ENCODE data around the gene AKR1B15. TPM values are rescaled to one million over a fixed set of nuclear protein-coding genes. Genes with fewer than 3 reads are reported as not detected.
A peak's percentile ranks its signal among the peaks of the same experiment; 100 is the strongest.
"Not testable (repeated sequence)": the region's sequence is repeated elsewhere in the genome, so short reads cannot be mapped to it uniquely, and the experiment has no call there.

The AKR1B15 gene
- total RNA-seq, 1 experiment from 2014 or later, result 2.6 TPM

DNA sequence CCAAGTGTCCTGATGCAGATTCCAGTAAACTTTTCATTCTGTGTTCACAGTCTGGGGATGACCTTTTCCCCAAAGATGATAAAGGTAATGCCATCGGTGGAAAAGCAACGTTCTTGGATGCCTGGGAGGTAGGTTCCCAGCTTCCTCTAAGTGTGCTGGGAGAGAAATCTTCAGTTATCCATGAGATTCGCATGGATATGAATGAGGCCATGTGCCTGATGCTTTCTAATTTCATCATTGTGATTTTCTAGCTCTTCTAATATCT is 16.0 kb upstream of the AKR1B15 start:
- no peak for DNase-seq (ENCODE audit: low read depth)

DNA sequence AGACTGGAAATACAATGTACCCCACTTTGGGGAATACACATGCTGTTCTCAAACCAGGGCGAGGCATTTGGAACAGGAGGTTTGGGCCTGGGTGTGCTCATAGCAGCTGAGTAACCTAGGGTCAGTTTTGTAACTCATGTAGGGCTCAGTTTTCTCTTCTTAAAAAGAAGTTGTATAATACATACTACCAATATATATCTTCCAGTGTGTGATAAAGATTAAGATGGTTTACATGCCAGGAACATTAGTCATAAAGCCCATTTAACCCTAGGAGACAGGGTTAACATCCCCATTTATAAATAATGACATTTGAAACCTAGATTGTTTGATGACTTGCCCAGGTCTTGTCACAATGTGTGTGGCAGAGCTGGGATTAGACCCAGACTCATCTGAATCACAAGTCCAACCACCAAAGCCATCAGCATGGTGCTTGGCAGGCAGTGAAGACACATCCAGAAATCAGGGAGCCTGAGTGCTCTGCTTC is 15.6 kb upstream of the AKR1B15 start:
- peak; percentile 79 for DNase-seq (ENCODE audit: low read depth)

DNA sequence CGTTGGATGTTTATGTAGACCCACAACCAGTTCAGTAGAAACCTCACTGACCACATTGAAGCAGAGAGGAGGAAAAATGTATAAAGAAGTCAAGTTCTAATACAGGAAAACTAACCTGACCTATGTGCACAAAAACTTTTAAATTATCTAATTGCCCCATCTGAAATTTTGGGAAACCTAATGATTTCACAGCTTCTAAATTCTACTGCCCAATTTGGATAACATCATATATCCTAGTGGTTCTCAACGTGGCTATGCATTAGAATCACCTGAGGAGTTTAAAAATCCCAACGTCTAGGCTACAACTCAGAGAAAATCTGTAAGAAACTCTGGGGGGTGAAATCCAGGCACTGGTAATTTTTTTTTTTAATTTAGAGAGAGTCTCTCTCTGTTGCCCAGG is 14.3 kb upstream of the AKR1B15 start:
- no peak for DNase-seq (ENCODE audit: low read depth)

DNA sequence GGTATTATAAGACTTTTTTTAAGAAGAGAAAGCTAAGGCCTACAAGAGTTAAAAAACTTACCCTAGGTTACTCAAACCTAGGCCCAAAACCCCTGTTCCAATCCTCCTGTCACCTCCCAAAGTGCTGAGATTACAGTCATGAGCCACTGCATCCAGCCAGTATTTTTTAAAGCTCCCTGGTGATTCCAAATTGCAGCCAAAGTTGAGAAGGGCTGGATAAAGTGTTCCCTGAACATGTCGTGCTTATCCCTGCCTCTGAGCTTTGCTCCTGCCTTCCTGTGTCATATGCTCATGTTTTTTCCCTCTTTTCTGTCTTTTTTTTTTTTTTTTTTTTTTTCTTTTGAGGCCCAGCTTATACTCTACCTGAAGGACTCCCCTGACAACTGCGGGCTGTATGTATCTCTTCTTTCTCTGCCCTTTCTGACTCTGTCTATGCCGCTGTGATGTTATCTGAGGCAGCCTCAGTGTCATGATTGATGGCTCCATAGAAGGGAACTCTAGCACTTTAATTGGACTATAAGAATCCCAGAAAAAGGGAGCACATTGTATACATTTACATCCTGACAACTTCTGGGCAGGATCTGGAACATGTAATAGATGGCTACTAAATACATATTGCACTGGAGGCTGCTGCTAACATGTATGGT is 13.5 kb upstream of the AKR1B15 start:
- no peak for DNase-seq (ENCODE audit: low read depth)

DNA sequence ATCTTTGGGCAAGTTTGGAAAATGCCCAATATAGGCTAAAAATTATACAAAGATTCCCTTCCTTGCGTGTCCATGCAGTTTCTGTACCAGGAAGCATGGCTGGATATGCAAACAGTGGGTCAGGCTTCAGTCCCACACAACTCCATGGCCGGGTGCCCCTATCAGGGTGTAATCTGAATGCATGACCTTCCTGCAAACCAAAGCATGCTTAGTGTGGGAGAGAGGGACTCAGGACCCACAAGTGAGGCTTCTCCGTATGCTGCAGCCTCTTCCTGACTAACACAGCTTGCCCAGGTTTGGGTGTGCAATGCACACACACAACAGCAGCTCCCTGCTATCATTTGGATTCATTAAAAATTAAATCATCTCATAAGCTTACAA is 13.0 kb upstream of the AKR1B15 start:
- no peak for DNase-seq (ENCODE audit: low read depth)

DNA sequence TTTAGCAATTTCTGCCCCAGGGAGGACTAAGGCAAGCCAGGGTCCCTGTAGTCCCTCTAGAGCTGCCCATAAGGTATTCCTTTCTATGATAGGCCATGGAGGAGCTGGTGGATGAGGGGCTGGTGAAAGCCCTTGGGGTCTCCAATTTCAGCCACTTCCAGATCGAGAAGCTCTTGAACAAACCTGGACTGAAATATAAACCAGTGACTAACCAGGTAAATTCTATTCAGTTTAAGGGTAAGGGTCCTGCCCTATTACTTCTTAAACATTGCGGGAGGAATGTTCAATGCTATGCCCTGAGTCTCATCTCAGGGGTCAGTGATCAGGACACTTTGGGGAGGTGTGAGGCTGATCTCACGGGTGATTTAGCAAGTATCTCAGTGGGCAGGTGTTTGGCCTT is 12.4 kb upstream of the AKR1B15 start:
- DNase-seq (ENCODE audit: low read depth), result not testable (repeated sequence)

DNA sequence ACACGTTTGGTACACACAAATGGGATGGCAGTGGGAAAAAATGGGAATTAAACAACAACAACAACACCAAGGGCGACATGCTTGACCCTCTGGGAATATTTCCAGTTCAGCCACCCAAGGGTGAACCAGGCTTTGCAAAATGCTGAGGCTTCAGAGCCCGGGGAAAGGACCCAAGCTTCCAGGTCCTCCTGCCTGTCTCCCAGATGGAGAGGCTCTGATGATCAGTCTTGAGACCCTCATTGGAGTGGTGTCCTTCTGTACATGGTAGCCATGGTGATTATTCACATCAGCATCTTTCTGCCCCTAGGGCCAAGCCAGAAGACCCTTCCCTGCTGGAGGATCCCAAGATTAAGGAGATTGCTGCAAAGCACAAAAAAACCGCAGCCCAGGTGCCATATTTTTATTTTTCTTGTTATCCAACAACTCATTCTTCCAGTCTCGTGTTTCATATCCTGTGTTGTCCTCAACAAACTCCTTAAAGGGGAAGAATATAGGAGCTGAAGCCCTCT is 11.6 kb upstream of the AKR1B15 start:
- not testable (repeated sequence) for DNase-seq (ENCODE audit: low read depth)

DNA sequence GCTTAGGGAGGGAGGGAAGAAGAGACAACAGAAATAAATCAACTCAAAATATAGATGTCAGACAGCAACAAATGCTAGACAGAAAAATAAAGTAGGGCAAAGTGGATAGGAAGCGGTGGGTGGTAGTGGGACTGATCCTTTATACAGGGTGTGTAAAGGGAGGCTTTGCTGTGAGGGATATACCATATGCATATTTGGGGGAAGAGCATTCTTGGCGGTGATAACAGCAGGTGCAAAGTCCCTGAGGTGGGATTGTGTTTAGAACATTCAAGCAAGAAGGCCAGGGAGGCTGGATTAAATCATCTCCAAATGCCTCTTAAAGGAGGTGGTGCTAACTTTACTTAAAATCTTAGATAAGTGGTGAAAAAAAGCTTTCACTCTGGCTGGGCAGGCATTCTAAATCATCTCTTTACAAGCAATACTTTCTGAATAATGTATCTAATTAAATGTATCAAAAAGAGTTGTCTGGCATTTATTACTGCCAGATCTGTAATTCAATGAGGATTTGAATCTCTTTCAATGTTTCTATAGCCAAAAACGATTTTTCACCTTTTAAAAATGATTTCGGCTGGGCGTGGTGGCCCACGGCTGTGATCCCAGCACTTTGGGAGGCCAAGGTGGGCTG is 9.4 kb upstream of the AKR1B15 start:
- no peak for DNase-seq (ENCODE audit: low read depth)

DNA sequence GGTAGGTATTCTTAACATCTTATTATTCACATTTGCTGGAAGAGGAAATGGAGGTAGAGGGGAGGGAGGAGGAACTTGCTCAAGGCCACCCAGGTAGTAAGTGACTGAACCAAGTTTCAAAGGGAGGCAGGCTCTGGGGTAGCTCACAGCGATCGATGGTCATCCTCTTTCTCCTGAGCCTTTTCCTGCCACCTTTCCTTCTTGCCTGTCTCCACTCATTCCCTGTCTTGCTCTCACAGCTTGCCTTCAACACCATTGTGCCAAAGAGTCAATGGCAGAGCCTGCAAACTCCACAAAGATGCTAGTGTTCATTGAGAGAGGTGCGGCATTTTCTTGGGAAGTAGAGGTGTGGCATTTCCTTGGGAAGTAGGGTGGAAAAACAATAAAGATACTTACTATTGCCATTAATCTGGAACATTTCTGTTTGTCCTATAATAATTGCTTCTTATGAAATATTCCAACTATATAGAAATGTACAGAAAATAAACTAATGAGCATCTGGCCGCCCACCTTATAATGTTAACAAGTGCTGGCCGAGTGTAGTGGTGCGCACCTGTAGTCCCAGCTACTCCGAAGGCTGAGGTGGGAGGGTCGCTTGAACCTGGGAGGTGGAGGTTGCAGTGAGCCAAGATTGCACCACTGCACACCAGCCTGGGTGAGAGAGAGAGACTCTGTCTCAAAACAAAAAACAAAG is 7.3 kb upstream of the AKR1B15 start:
- not testable (repeated sequence) for DNase-seq (ENCODE audit: low read depth)

DNA sequence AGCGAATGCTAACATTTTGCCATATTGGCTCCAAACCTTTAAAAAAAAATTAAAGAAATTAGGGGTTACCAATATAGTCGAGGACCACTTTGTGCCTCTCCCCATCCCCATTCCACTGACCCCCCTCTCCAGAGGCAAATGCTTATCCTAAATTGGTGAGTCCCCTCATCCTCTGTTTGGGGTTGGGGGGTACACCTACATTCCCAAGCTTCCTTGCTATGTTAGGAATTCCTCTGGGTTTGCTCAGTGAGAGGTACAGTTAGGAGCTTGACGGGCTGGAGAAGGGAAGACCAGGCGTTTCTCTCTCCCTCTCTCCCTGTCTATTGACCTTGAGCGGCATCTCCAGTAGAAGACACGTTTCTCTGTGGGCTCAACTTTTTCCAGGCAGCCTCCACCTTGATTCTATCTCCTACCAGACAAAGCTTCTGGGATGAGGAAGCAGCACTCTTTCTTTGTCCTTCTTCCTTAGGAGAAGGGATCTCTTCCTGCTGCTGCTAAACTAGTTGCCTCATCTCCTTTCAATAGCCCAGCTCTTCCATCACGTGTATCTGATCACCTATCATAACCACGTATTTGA is 6.6 kb upstream of the AKR1B15 start:
- DNase-seq (ENCODE audit: low read depth), result no peak

DNA sequence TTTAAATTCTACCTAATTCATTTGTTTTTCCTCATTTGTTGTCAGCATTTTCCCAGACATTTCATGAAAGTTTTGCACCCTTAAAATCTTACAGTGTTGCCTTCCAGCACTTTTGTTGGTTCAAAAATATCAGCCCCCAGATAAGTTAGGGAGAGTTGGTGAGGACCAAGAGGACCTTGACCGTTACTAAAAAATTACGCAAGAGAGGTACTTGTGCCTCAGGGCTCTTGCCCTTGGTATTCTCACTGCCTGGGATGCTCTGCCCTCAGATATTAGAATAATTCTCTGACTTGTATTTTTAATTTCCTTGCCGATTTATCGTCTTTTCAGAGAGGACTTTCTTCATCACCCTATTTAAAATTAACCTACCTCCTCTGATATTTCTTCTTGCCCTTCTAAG is 3.5 kb upstream of the AKR1B15 start:
- DNase-seq (ENCODE audit: low read depth), result no peak

DNA sequence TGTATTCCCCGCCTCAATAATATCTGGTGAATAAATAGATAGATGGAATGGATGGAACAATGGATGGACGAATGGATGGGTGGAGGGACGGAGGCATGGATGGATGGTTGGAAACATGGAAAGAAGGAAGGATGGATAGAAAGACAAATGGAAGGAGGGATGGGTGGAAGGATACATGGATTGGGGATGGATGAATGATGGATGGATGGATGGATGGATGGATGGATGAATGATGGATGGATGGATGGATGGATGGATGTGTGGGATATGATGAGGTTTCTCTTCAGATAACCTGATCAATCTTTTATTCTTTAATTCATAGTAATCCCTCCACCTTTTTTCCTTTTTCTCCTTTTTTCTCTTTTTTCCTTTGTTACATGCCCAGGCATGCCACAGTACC is 3.0 kb upstream of the AKR1B15 start:
- DNase-seq (ENCODE audit: low read depth), result no peak

DNA sequence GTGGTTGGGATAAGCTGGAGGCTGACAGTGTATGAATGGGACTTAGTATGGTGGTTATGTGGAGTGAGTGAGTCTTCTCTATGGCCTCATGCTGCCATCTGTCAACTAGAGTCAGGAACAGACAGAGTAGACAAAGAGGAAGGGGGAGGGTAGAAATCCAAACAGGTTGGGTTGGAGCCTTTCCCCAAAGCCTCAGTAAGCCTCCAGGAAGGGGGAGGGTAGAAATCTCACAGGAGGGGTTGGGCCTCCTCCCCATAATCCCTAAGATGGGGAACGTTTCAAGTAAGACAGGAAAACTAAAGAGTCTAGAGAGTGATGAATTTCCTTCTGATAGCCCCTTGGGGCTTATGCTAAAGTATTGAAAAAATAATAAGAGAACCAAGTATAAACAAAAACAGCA is 2.0 kb upstream of the AKR1B15 start:
- peak; percentile 46 for DNase-seq (ENCODE audit: low read depth)

DNA sequence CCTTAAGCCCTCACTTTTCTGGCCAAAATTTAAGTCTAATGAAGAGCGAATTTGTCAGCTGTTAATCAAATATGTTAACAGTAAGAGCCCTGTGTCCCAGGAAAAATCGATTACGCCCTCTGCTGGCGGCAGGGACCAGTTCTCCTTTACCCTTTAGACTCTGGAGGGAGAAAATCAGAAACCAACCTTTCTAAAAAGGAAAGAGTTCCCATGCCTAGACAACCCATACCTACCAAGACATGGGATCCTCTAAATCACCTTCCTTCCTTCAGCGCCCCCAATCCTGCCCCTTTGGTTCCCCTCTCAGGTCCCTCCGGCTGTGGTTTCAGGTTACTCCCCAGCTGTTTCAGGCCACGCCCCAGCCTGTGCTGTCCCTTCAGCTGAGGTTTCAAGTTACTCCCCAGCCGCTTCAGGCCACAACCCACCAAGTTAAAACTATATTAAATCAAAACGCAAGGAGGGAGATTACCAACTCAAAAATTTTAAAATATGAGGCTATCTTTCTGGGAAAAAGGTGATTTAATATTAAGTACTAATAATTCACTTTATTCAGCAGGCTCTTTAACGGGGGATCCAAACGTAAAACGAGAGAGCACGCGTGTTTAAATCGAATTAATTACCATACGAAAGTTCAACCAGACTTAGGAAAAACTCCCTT is 1.4 kb upstream of the AKR1B15 start:
- DNase-seq (ENCODE audit: low read depth), result peak; percentile 81

DNA sequence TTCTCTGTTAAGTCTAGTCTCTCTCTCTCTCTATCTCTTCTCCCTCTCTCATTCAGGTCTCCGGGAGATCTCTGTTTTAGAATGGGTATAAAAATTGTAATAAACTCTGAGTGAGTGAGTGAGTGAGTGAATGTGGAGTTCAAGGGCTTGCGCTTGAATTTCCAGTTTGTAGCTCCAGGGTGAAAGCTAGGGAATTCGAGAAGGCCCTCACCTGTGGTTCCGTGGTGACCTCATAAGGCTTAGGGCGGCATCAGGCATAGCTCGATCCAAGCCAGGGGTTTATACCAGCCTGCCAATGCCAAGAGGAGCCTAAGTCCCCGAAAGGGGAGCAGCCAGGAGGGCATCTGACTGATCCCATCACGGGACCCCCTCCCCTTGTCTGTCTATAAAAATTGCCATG is 456 bp downstream of the AKR1B15 start:
- no peak for DNase-seq (ENCODE audit: low read depth)

DNA sequence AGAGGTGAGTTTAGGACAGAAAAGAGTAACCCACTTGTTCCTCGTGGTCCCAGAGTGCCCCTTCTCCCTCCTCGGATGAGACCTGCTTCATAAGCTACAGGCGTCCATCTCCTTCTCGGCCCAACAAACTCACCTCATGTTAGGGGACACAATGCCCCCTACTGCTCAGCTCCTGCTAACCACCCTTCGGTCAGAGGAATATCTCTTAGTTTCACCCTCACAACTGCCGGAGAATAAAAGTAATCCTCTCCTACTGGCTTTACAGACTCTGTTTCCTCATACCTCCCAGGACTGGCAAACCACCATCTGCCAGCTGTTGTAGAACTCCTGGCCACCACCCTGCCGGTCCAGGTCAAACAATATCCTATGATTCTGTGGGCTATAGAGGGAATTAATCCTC is 3.2 kb downstream of the AKR1B15 start:
- DNase-seq (ENCODE audit: low read depth), result peak; percentile 65

DNA sequence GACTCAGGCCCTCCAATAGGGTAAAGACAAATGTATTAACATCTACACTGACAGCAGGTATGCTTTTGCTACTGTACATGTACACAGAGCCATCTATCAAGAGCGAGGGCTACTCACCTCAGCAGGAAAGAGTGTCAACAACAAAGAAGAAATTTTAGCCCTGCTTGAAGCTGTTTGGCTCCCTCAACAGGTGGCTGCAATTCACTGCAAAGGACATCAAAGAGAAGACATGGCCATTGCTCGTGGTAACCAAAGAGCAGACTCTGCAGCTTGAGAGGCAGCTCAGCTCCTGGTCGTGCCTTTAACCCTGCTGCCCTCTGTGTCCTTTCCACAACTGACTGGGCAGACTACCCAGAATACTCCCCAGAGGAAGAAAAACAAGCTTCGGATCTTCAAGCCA is 5.1 kb downstream of the AKR1B15 start:
- DNase-seq (ENCODE audit: low read depth), result peak; percentile 28

DNA sequence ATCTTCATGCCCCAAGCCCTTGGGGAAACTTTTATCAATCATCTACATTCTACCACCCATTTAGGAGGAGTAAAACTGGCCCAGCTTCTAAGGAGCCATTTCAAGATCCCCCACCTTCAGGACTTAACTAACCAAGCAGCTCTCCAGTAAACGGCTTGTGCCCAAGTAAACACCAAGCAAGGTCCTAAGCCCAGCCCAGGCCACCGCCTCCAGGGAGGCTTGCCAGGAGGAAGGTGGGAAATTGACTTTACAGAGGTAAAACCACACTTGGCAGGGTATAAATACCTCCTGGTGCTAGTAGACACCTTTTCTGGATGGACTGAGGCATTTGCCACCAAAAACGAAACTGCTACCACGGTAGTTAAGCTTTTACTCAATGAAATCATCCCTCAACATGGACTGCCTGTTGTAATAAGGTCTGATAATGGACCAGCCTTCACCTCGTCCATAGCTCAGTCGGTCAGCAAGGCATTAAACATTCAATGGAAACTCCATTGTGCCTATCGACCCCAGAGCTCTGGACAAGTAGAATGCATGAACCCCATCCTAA is 5.6 kb downstream of the AKR1B15 start:
- DNase-seq (ENCODE audit: low read depth), result no peak

DNA sequence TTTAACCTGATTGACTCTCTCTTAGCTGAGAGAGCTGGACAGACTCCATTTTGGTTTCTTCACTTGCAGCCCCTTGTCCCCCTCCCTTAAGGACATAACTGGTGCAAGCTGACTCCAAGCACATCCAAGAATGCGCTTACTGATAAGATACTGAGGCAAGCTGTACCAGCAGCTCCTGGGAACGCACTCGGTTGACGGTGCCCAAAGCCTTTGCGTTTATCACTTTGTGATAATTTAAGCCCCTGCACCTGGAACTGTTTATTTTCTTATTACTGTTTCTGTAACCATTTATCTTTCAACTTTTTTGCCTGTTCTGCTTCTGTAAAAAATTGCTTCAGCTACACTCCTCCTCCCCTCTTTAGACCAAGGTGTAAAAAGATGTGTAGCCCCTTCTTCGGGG is 8.5 kb downstream of the AKR1B15 start:
- DNase-seq (ENCODE audit: low read depth), result no peak

DNA sequence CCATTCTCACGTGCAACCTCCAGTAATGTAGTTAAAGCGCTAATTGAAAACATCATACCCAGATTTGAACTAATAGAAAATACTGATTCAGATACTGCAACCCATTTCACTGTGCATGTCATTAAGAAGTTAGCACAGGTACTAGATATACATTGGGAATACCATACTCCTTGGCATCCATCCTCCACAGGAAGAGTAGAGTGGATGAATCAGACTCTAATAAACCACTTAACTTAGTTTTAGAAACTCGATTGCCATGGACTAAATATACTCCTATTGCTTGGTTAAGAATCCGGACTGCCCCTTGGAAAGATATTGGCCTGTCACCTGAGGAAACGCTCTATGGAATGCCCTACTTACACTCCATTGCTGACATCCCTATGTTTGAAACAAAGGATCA is 9.5 kb downstream of the AKR1B15 start:
- no peak for DNase-seq (ENCODE audit: low read depth)

DNA sequence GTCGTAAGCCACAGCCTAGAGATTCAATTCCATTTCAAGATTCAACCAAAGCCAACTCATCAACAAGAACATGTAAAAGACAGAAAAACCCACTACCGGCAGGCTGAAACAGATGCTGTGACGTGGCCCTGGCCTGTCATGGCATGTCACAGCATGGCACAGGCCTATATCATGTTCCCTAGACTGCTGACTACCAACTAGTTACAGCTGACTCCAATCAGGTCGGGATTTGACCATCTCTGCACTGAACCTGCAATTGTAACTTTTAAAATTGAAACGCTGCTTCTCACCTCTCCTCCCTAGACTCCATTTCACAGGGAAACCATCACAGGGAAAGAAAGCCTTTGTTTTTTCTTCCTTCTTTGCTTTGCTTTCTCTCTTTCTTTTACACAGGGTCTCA is 12.7 kb downstream of the AKR1B15 start:
- peak; percentile 18 for DNase-seq (ENCODE audit: low read depth)

DNA sequence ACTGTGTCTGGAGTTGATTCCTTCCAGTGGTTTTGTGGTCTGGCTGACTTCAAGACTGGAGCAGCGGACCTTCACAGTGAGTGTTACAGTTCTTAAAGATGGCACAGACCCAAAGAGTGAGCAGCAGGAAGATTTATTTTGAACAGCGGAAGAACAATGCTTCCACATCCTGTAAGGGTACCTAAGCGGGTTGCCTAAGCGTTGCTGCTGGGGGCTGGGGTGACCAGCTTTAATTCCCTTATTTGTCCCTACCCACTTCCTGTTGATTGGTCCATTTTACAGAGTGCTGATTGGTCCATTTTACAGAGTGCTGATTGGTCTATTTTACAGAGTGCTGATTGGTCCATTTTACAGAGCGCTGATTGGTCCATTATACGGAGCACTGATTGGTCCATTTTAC is 13.2 kb downstream of the AKR1B15 start:
- DNase-seq (ENCODE audit: low read depth), result peak; percentile 99

Measured in RPMI7951 (cell line).